Suprapubic skin (tissue), 4 donors: Measurements from ENCODE around the gene SCUBE2. TPM values are rescaled to one million over a fixed set of nuclear protein-coding genes. Genes with fewer than 3 reads are reported as not detected.
A peak's percentile ranks its signal among the peaks of the same experiment; 100 is the strongest.
"Not testable (repeated sequence)": the region's sequence is repeated elsewhere in the genome, so short reads cannot be mapped to it uniquely, and the experiment has no call there.

ENCODE experiments used
- DNase-seq, 2 donors: peaks; one replicate each; pipeline ENCODE4 v3.0.0-alpha.2; 2019; ENCODE audit warnings: low spot score in 2 of 2
- H3K27ac ChIP-seq: fragments of 200-600 bp; sonication (generic); one replicate; pipeline ENCODE4 v1.5.1; 2019
- H3K27me3 ChIP-seq: fragments of 200-600 bp; sonication (generic); one replicate; pipeline ENCODE4 v1.5.1; 2019
- H3K36me3 ChIP-seq: fragments of 200-600 bp; sonication (generic); one replicate; pipeline ENCODE4 v1.5.1; 2019
- H3K4me1 ChIP-seq: fragments of 200-600 bp; sonication (generic); one replicate; pipeline ENCODE4 v1.5.1; 2019
- H3K4me3 ChIP-seq: fragments of 200-600 bp; sonication (generic); one replicate; pipeline ENCODE4 v1.5.1; 2019; ENCODE audit warnings: mild to moderate bottlenecking
- H3K9me3 ChIP-seq: fragments of 200-600 bp; sonication (generic); one replicate; pipeline ENCODE4 v1.5.1; 2019
- CTCF ChIP-seq, 2 donors: fragments of 200-600 bp in 1 of 2; fragments of 450-650 bp in 1 of 2; sonication (generic) in 1 of 2; IDR thresholded peaks; one replicate each; pipeline ENCODE4 v1.5.1; 2016 to 2019; ENCODE audit warnings: antibody characterized with exemption in 2 of 2, mild to moderate bottlenecking in 1 of 2, moderate library complexity in 1 of 2
- EP300 ChIP-seq: sonication (generic); formaldehyde crosslinking; IDR thresholded peaks from one replicate; pipeline ENCODE4 v1.6.1; 2017; ENCODE audit warnings: antibody characterized with exemption
- POLR2A ChIP-seq, 2 donors: fragments of 450-650 bp; IDR thresholded peaks; one replicate each; pipeline ENCODE4 v1.6.1; 2017; ENCODE audit warnings: antibody characterized with exemption in 2 of 2, mild to moderate bottlenecking in 2 of 2, moderate library complexity in 2 of 2
- POLR2AphosphoS5 ChIP-seq, 3 donors: sonication (generic); formaldehyde crosslinking; IDR thresholded peaks; one replicate each; pipeline ENCODE4 v1.6.1; 2017; ENCODE audit warnings: antibody characterized with exemption in 3 of 3
- WGBS: methylation state at CpG from one replicate; pipeline ENCODE4 v1.1.5; 2018; 5-methylcytosine and 5-hydroxymethylcytosine counted together
- total RNA-seq, 4 donors: library from RNA; depleted of rRNA; stranded (reverse); fragments of >200 nt; gene quantifications; one replicate each; pipeline ENCODE4 v1.1.0, GENCODE V29; 2016

SCUBE2 gene
- total RNA-seq, 4 donors from 2014 or later = 3.8 to 36.0 (median 24.1) TPM

GRCh38 chr11:9016916-9017642 is 74.3 kb downstream of the SCUBE2 start:
- TF ChIP-seq POLR2AphosphoS5 (IDR thresholded peaks at IDR 0.05) (no peak), EP300 (no peak), CTCF (IDR thresholded peaks at IDR 0.05) (no peak), POLR2A (IDR thresholded peaks at IDR 0.05) (no peak)
- no peaks in the 10 kb centered on the region for H3K27me3 ChIP-seq
- no peaks in the 10 kb centered on the region for H3K9me3 ChIP-seq
- H3K4me1 ChIP-seq = peaks cover 4% of the 10 kb centered on the region
- WGBS = 78% methylated on average over 5 of the region's 6 CpGs
- DNase-seq = no peak
- H3K27ac ChIP-seq = no peak overlapping the region
- H3K4me3 ChIP-seq = no peak overlapping the region
- no peaks in the 10 kb centered on the region for H3K36me3 ChIP-seq

- 16% methylated on average over 4 of the region's 4 CpGs for WGBS
- Histone ChIP-seq H3K36me3 (no peaks in the 10 kb centered on the region), H3K27me3 (no peaks in the 10 kb centered on the region), H3K4me3 (no peak overlapping the region), H3K27ac (no peak overlapping the region), H3K9me3 (no peaks in the 10 kb centered on the region), H3K4me1 (peaks cover 4% of the 10 kb centered on the region)
- DNase-seq = peak in 1 of 2 donors; percentile 70
- TF ChIP-seq EP300 = no peak
- TF ChIP-seq CTCF (IDR thresholded peaks at IDR 0.05) = peak; percentile 60 to 75
Observed at GRCh38 chr11:9015677-9016076, 75.7 kb downstream of the SCUBE2 start.

GRCh38 chr11:9014826-9015225 is 76.6 kb downstream of the SCUBE2 start:
- Histone ChIP-seq H3K27ac (no peak overlapping the region), H3K4me1 (peaks cover 4% of the 10 kb centered on the region), H3K36me3 (no peaks in the 10 kb centered on the region), H3K27me3 (no peaks in the 10 kb centered on the region), H3K4me3 (no peak overlapping the region), H3K9me3 (no peaks in the 10 kb centered on the region)
- no peak for TF ChIP-seq POLR2AphosphoS5 (IDR thresholded peaks at IDR 0.05)
- no peak for TF ChIP-seq CTCF (IDR thresholded peaks at IDR 0.05)
- no peak for TF ChIP-seq POLR2A (IDR thresholded peaks at IDR 0.05)
- TF ChIP-seq EP300 = no peak
- DNase-seq = no peak
- 99% methylated on average over 3 of the region's 3 CpGs for WGBS

- no peak for DNase-seq
- WGBS = 94% methylated on average over 4 of the region's 4 CpGs
- Histone ChIP-seq H3K4me3 (no peak overlapping the region), H3K27ac (no peak overlapping the region), H3K4me1 (peaks cover 4% of the 10 kb centered on the region), H3K27me3 (no peaks in the 10 kb centered on the region), H3K9me3 (no peaks in the 10 kb centered on the region), H3K36me3 (no peaks in the 10 kb centered on the region)
- TF ChIP-seq POLR2A (IDR thresholded peaks at IDR 0.05) (no peak), POLR2AphosphoS5 (IDR thresholded peaks at IDR 0.05) (no peak), EP300 (no peak), CTCF (IDR thresholded peaks at IDR 0.05) (no peak)
Observed at GRCh38 chr11:9013373-9013772, 78.0 kb downstream of the SCUBE2 start.

- not testable (repeated sequence) for H3K27ac ChIP-seq, H3K4me3 ChIP-seq, H3K4me1 ChIP-seq, H3K36me3 ChIP-seq, H3K27me3 ChIP-seq, H3K9me3 ChIP-seq, DNase-seq
- 82% methylated on average over 1 of the region's 1 CpG for WGBS
Observed at GRCh38 chr11:9009538-9009937, 81.9 kb downstream of the SCUBE2 start.

- no peaks in the 10 kb centered on the region for H3K36me3 ChIP-seq
Observed at GRCh38 chr11:9008661-9009060, 82.7 kb downstream of the SCUBE2 start.

More at GRCh38 chr11:9008661-9009060, 82.7 kb downstream of the SCUBE2 start:
- Histone ChIP-seq H3K4me1 (peaks cover 11% of the 10 kb centered on the region), H3K9me3 (no peaks in the 10 kb centered on the region), H3K4me3 (no peak overlapping the region), H3K27ac (no peak overlapping the region), H3K27me3 (no peaks in the 10 kb centered on the region)
- WGBS = 86% methylated on average over 1 of the region's 1 CpG
- DNase-seq = no peak
- TF ChIP-seq CTCF (IDR thresholded peaks at IDR 0.05) (no peak), EP300 (no peak), POLR2AphosphoS5 (IDR thresholded peaks at IDR 0.05) (no peak), POLR2A (IDR thresholded peaks at IDR 0.05) (no peak)
